Left lobe of liver (tissue), 2 donors: Measurements from ENCODE around the gene B4GALT6. TPM values are rescaled to one million over a fixed set of nuclear protein-coding genes. Genes with fewer than 3 reads are reported as not detected.

Source experiments
- ATAC-seq: fragments of 200-7000 bp; cut with Tn5 transposase; one replicate; pipeline ENCODE4 v1.9.1; 2020; ENCODE audit warnings: mild to moderate bottlenecking, moderate library complexity
- DNase-seq: peaks from one replicate; pipeline ENCODE4 v3.0.0-alpha.2; 2020; ENCODE audit warnings: low spot score
- total RNA-seq: library from RNA; stranded (reverse); gene quantifications from one replicate; pipeline ENCODE4 v1.2.1, GENCODE V29; 2021
- donor health status: DM: no; HTN: no; CAD: no; lungs with moderate emphysema.
- donor health status: DM: no; HTN: yes; CAD: no.

Gene B4GALT6
- total RNA-seq, 1 donor from 2014 or later: 2.7 TPM

- ATAC-seq: no peak
- DNase-seq: no peak
Observed at GRCh38 chr18:31636387-31636786, 48.0 kb downstream of the B4GALT6 start.

GRCh38 chr18:31634331-31634713 lies 50.1 kb downstream of the B4GALT6 start:
- no peak for DNase-seq
- ATAC-seq: no peak

GRCh38 chr18:31633392-31634330 lies 50.7 kb downstream of the B4GALT6 start:
- ATAC-seq (no peak), DNase-seq (no peak)

GRCh38 chr18:31632356-31632755 lies 52.0 kb downstream of the B4GALT6 start:
- ATAC-seq: no peak
- no peak for DNase-seq

GRCh38 chr18:31631526-31631925 lies 52.9 kb downstream of the B4GALT6 start:
- no peak for ATAC-seq

GRCh38 chr18:31630549-31630948 lies 53.8 kb downstream of the B4GALT6 start:
- DNase-seq: no peak
- no peak for ATAC-seq

More at GRCh38 chr18:31631526-31631925, 52.9 kb downstream of the B4GALT6 start:
- no peak for DNase-seq

GRCh38 chr18:31626409-31626808 lies 58.0 kb downstream of the B4GALT6 start:
- DNase-seq: peak; percentile 55
- ATAC-seq: peak; percentile 96

GRCh38 chr18:31624892-31625640 lies 59.3 kb downstream of the B4GALT6 start:
- DNase-seq (no peak), ATAC-seq (no peak)

GRCh38 chr18:31619291-31619690 lies 65.1 kb downstream of the B4GALT6 start:
- DNase-seq (no peak), ATAC-seq (no peak)

- no peak for ATAC-seq
- DNase-seq: no peak
Observed at GRCh38 chr18:31618801-31619200, 65.6 kb downstream of the B4GALT6 start.

GRCh38 chr18:31617031-31617717 lies 67.2 kb downstream of the B4GALT6 start:
- DNase-seq (no peak), ATAC-seq (no peak)

- ATAC-seq (no peak), DNase-seq (no peak)
Observed at GRCh38 chr18:31616586-31616985, 67.8 kb downstream of the B4GALT6 start.

GRCh38 chr18:31614044-31614443 lies 70.3 kb downstream of the B4GALT6 start:
- DNase-seq: no peak
- no peak for ATAC-seq

GRCh38 chr18:31612124-31612523 lies 72.3 kb downstream of the B4GALT6 start:
- no peak for ATAC-seq
- DNase-seq: no peak

GRCh38 chr18:31611511-31611910 lies 72.9 kb downstream of the B4GALT6 start:
- DNase-seq (no peak), ATAC-seq (no peak)

GRCh38 chr18:31610286-31611205 lies 73.8 kb downstream of the B4GALT6 start:
- ATAC-seq (peak; percentile 44), DNase-seq (no peak)

GRCh38 chr18:31609886-31610285 lies 74.5 kb downstream of the B4GALT6 start:
- DNase-seq (no peak), ATAC-seq (no peak)

- peak; percentile 96 for ATAC-seq
- peak; percentile 69 for DNase-seq
Observed at GRCh38 chr18:31607384-31607783, 77.0 kb downstream of the B4GALT6 start.

- no peak for DNase-seq
- no peak for ATAC-seq
Observed at GRCh38 chr18:31606265-31606664, 78.1 kb downstream of the B4GALT6 start.

GRCh38 chr18:31603315-31603714 lies 81.1 kb downstream of the B4GALT6 start:
- DNase-seq: no peak
- ATAC-seq: no peak
